Stimulated activated CD4-positive, alpha-beta T cell treated with anti-CD3 and anti-CD28 coated beads, Interleukin-12 subunit alpha, Interleukin-12 subunit beta, amount 100 ng/mL, for 4 hours (primary cell): ENCODE results near the gene TBC1D25.
"Not testable (repeated sequence)": the region's sequence is repeated elsewhere in the genome, so short reads cannot be mapped to it uniquely, and the experiment has no call there.

Experiments used
- DNase-seq: peaks from one replicate; pipeline ENCODE4 v3.0.0-alpha.2; 2020

TBC1D25 gene

DNA sequence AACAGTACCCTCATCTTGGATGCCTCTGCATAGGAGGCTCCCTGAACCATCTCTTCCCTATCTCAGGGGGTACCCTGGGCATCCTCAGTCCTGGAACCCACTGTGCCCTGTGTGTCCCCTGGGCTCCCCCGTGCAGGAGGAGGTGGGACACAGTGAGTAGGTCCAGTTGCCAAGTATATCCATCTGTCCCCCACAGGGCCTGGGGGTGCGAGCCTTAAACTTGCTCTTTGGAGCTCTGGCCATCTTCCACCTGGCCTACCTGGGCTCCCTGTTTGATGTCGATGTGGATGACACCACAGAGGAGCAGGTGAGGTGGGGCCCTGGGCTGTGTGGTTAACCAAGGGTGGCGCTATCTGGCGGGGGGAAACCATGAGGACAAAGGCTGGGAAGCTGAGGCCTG lies 22.5 kb upstream of the TBC1D25 start:
- DNase-seq = no peak

GRCh38 chrX:48519481-48519880 lies 20.0 kb upstream of the TBC1D25 start:
- DNase-seq = not testable (repeated sequence)

DNA sequence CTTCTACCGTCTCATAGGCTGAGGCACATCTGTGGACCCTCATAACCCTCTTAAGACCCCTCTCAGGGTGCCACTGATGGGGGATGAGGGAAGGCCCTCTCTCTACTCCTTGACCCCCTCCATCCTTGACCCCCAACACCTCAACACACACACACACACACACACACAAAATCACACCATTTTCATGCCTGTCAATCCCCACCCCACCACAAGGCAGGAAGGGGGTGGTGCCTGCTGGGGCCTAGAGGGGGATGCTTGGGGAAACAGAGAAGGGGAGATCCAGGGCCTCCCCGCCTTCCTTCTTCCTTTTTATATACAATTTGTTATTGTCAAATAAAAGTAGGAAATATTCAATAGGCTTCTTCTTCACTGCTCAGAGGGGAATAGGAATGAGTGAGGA lies 19.1 kb upstream of the TBC1D25 start:
- DNase-seq = no peak

DNA sequence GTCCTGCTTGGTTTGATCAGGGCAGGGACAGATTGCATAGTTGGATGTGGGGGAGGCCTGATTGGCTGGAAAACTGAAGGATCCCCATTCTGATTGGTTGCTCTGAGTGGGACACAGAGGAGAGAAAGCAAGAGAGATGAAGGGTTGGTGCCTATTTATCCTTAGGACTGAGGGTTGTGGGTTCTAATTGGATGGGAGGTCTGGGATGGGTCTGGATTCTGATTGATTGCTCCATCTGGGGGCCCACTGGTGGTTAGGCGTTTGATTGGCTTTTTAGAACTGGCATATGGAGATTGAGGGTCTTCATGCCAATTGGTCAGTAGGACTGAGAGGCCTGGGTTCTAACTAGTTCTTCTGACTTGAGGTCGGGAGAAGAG lies 18.6 kb upstream of the TBC1D25 start:
- no peak for DNase-seq

DNA sequence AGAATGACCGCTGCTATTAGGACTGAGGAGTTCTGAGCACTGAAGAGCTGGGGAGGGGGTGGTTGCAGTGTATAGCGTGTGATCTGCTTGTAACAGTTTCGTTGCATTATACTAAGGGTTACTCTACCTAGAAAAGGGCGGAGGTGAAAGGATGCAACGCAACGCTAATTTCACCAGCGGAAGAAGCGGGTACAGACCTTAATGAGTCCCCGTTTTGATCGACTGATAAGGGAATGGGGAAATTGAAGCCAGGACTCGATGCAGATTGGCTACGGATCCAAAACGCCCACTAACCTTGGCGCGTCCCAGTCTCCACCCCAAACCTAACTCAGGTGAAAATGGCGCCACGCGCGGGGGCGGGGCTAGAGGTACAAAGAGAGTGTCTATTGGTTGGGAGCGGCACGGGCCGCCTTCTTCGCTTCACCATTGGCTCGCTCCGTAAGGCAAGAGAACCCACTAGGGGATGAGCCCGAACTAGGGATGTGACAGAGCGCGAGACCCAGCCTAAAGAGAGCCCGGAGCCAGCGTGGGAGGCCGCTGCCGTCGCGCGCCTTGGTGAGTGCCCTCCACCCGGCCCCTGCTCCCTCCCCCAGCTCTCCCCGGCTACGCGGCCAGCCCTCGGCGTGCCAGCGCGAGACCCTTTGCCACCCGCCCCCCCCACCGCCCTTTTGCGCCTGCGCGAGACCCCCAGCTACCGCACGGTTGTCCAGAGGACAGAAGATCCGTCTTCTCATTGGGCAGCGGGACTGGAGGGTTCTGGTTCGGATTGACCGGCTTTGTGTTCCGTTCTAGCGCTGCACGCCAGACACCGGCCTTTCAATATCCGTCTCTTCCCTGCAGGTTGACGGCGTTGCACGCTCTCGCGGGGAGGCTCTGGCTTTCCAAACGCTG lies 17.9 kb upstream of the TBC1D25 start, which contains the start of gene EBP:
Gene EBP, plus strand, starts transcription at position 456 of the 891 bp plus-strand sequence. CDS start 1,964 bp downstream, outside the sequence.
- peak; percentile 88 for DNase-seq

DNA sequence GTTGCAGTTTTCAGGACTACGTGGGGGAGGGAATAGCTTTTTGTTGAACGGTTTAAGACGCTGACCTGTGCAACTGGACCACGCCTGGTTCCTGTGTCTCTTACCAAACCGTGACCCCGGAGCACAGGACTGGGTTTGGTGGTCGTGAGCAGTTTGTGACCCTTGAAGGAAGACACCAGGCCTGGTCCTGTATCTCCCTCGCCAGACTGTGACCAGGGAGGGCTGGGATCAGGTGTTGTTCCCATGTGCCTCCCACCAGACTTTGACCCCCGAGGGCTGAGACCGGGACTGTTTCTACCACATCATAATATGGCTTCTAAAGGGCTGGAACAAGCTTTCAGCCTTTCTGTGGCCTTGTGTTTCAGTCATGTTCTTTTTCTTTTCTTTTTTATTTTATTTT lies 17.2 kb upstream of the TBC1D25 start:
- no peak for DNase-seq

GRCh38 chrX:48523682-48524081 lies 15.8 kb upstream of the TBC1D25 start:
- no peak for DNase-seq

DNA sequence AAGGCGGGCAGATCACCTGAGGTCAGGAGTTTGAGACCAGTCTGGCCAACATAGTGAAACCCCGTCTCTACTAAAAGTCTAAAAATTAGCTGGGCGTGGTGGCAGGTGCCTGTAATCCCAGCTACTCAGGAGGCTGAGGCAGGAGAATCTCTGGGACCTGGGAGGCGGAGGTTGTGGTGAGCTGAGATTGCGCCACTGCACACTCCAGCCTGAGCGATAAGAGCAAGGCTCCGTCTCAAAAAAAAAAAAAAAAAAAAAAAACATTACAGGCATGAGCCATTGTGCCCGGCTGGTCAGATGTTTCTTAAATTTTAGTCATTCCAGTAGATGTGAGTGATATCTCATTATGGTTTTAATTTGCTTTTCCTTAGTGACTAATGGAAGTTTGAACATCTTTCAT lies 13.7 kb upstream of the TBC1D25 start:
- DNase-seq = not testable (repeated sequence)

DNA sequence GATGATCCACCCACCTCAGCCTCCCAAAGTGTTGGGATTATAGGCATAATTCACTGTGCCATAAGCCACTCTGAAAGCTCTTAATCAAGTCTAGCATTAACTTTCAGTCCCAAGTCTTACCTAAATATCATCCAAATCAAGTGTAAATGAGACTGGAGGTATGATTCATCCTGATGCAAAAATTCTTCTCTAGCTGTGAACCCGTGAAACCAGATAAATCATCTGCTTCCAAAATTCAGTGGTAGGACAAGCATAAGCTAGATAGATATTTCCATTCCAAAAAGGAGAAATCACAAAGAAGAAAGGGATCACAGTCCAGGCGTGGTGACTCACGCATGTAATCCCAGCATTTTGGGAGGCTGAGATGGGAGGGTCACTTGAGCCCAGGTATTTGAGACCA lies 8.8 kb upstream of the TBC1D25 start:
- DNase-seq = no peak

DNA sequence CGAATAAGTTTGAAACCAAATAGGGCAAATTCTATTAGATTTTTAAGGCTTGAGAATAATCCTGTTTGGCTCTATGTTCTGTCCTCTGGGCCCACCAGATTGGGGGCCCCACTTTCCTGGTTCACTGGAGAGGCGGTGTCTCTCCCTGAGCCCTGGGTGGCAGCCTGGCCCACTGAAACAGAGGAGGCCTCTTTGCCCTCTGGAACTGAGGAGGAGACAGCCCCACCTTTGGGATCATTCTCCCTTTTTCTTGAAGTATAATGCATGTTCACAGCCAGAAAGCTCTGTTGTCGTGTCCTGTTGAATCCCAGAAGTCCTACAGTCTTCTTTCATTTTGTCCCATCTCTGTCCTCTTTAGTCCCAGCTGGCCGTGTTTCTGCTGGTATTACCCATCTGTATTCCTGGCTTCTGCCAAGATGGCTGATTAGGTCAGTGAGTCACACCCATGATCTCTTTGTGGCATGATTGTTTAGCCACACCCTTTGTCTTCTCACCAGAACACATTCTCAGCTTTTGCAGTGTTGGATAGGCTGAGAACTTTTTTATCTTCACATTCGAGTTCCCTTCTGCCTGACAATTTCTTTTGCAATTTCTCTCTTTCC lies 8.1 kb upstream of the TBC1D25 start:
- DNase-seq = no peak

DNA sequence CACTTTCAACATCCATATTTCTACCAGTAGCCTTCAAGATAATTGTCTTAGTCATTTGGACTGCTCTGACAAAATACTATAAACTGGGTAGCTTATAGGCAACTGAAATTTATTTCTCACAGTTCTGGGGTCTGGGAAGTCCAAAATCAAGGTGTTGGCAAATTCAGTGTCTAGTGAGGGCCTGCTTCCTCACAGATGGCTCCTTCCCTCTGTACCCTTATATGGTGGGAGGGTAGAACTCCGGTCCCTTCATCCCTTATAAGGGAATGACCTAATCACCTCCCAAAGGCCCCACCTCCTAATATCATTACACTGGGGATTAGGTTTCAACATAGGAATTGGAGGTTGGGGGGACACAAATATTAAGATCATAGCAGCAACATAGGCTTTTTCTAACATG lies 7.4 kb upstream of the TBC1D25 start:
- no peak for DNase-seq

GRCh38 chrX:48533165-48533564 lies 6.3 kb upstream of the TBC1D25 start:
- no peak for DNase-seq

GRCh38 chrX:48538641-48539344 lies 721 bp upstream of the TBC1D25 start:
- no peak for DNase-seq

- peak; percentile 49 for DNase-seq
These were observed 488 bp downstream of the TBC1D25 start for GRCh38 chrX:48540028-48540375.

GRCh38 chrX:48540480-48540879 lies 966 bp downstream of the TBC1D25 start:
- DNase-seq = no peak

GRCh38 chrX:48541140-48541814 lies 1.8 kb downstream of the TBC1D25 start:
- DNase-seq = no peak

GRCh38 chrX:48548871-48549270 lies 9.4 kb downstream of the TBC1D25 start:
- DNase-seq = no peak

DNA sequence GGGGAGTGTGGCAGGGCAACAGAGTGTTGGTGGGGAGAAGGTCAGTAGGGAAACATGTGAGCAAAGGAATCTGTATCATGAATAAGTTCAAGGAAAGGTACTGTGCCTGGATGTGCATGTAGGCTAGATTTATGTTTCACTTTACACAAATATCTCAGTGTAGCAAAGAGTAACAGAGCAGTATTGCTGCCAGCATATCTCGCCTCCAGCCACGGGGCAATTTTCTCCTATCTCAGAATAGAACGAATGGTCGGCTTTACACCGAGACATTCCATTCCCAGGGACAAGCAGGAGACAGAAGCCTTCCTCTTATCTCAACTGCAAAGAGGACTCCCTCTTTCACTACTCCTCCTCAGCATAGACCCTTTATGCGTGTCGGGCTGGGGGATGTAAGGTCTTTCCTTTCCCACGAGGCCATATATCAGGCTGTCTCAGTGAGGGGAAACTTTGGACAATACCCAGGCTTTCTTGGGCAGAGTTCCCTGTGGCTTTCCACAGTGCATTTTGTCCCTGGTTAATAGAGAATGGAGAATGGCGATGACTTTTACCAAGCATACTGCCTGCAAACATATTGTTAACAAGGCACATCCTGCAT lies 16.3 kb downstream of the TBC1D25 start:
- not testable (repeated sequence) for DNase-seq

DNA sequence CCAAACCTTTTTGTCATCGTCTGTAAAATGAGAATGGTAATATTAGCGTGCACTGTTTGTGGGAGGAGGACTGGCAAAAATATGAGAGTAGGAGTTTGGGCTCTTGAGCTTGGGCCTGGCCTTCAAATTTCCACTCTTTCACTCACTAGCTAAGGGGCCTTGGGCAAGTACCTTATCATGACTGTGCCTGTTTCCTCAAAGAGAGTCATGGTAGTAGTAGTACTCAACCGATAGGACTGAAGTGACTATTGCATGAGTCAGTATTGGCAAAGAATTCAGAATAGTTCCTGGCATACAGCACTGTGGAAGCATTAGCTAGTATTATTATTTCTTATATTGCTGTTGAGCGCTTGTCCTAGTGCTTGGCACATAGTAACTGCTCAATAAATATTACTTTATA lies 18.8 kb downstream of the TBC1D25 start:
- DNase-seq = no peak

DNA sequence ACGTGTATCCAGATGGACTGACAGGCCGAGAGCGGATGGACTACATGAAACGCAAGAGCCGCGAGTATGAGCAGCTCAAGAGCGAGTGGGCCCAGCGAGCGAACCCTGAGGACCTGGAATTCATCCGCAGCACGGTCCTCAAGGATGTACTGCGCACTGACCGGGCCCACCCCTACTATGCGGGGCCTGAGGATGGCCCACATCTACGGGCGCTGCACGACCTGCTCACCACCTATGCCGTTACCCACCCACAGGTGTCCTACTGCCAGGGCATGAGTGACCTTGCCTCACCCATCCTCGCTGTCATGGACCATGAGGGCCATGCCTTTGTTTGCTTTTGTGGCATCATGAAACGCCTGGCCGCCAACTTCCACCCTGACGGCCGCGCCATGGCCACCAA lies 20.1 kb downstream of the TBC1D25 start:
- DNase-seq = no peak

- no peak for DNase-seq
These were observed 20.5 kb downstream of the TBC1D25 start for GRCh38 chrX:48560056-48560455.

- no peak for DNase-seq
These were observed 21.2 kb downstream of the TBC1D25 start for GRCh38 chrX:48560681-48561080.

- DNase-seq = no peak
These were observed 30.4 kb downstream of the TBC1D25 start for GRCh38 chrX:48569958-48570357.
